Lower leg skin (tissue), 3 donors: ENCODE measurements around the gene CCDC169.

Experiments
- CTCF ChIP-seq, 3 donors: fragments of 450-650 bp; IDR thresholded peaks; one replicate each; pipeline ENCODE4 v1.5.1; 2016; ENCODE audit warnings: antibody characterized with exemption in 3 of 3, mild to moderate bottlenecking in 3 of 3, moderate library complexity in 2 of 3
- POLR2A ChIP-seq, 2 donors: fragments of 450-650 bp; IDR thresholded peaks; one replicate each; pipeline ENCODE4 v1.6.1; 2016 to 2017; ENCODE audit warnings: antibody characterized with exemption in 2 of 2, mild to moderate bottlenecking in 1 of 2, moderate library complexity in 1 of 2

- TF ChIP-seq CTCF (IDR thresholded peaks at IDR 0.05), result no peak
- TF ChIP-seq POLR2A (IDR thresholded peaks at IDR 0.05), result no peak
These were observed 31.2 kb upstream of the CCDC169 start for GRCh38 chr13:36328821-36329220.
